Activated naive CD8-positive, alpha-beta T cell treated with anti-CD3 and anti-CD28 coated beads, Interleukin-2, amount 50 U/mL, for 24 hours (primary cell): ENCODE results near the gene RAD51AP2.

Source experiments
- ATAC-seq: fragments of 150-1000 bp; cut with Tn5 transposase; one replicate; pipeline ENCODE4 v1.10.0; 2021
- DNase-seq: peaks from one replicate; pipeline ENCODE4 v3.0.0; 2021
- H3K27ac Mint-ChIP-seq: one replicate; pipeline ENCODE4 v1.8.0; 2021; ENCODE audit warnings: mild to moderate bottlenecking, mixed read lengths
- H3K27me3 Mint-ChIP-seq: one replicate; pipeline ENCODE4 v1.8.0; 2021; ENCODE audit warnings: mixed read lengths
- H3K36me3 Mint-ChIP-seq: one replicate; pipeline ENCODE4 v1.8.0; 2021; ENCODE audit warnings: low read depth, mixed read lengths
- H3K4me1 Mint-ChIP-seq: one replicate; pipeline ENCODE4 v1.8.0; 2021; ENCODE audit warnings: mixed read lengths
- H3K4me3 Mint-ChIP-seq: one replicate; pipeline ENCODE4 v1.8.0; 2021; ENCODE audit warnings: mild to moderate bottlenecking, moderate library complexity, mixed read lengths
- H3K9me3 Mint-ChIP-seq: one replicate; pipeline ENCODE4 v1.8.0; 2021; ENCODE audit warnings: mixed read lengths

The RAD51AP2 gene

DNA sequence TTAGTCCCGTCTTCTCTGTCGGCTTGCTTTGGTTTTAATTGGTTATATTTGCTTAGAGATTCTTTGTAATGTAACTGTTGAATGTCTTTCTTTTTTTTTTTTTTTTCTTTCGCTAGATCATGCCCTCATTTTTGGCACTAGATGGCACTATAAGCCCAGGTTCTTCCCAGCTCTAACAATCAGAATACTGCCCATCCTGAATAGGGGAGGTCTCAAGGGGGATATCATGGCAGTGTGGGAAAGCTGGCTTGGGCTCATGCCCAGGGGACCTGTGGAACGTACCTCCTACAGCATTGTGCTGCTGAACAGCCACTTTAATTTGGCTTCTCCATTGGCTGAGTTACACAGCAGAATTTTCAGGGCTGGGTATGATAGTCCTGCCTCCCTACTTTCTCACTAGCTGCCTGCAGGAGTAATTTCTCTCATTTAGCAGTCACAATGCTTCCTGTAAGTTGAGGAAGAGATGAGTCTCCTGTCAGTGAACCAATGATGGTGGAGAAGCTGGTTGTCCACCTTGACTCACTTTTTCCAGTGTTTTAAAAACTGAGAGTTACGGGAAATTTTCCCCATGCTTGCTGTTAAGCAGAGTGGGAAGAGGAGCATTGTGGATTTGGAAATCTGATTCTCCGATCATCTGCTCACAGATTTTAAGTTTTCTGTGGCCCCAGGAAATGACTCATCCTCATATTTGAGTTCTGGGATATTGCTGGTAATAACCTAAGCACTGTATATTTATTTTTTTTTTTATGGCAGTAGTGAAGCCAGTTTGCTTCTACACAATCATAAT, 47.2 kb downstream of the RAD51AP2 start:
- Mint-ChIP-seq H3K27ac (no peak overlapping the region), H3K4me3 (no peak overlapping the region), H3K9me3 (peaks cover 29% of the 10 kb centered on the region), H3K27me3 (no peaks in the 10 kb centered on the region), H3K36me3 (no peaks in the 10 kb centered on the region), H3K4me1 (no peaks in the 10 kb centered on the region)
- ATAC-seq (no peak), DNase-seq (no peak)

DNA sequence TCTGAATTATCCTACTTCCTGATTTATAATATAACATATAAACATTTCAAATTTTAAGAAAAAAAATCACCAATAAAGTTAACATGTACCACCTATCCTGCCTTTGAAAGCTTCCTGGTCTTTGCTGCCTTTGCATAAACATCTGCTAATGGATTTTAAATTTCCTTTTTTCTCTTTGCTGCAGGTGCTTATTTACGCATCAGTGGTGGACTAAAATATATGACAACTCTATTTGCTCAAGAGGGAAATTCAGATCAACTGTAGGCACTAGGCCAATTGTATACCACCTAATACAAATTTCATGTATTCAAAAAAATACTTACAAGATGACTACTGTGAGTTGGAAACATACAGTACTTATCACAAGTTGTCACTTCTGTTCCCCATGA, 57.2 kb downstream of the RAD51AP2 start:
- Mint-ChIP-seq H3K36me3 (no peaks in the 10 kb centered on the region), H3K4me1 (no peaks in the 10 kb centered on the region), H3K9me3 (peaks cover 3% of the 10 kb centered on the region), H3K4me3 (no peak overlapping the region), H3K27ac (no peak overlapping the region), H3K27me3 (no peaks in the 10 kb centered on the region)
- ATAC-seq (no peak), DNase-seq (no peak)
